H7 (cell line): ENCODE results near the gene CCDC171. TPM values are rescaled to one million over a fixed set of nuclear protein-coding genes. Genes with fewer than 3 reads are reported as not detected.

Experiments
- DNase-seq: peaks from one replicate; pipeline ENCODE4 v3.0.0; 2012
- H3K27me3 ChIP-seq: 2 replicates; pipeline ENCODE4 v1.6.0; 2011; ENCODE audit warnings: mild to moderate bottlenecking, low read length; ENCODE audit not compliant: control insufficient read depth, insufficient read depth
- H3K36me3 ChIP-seq: replicated peaks from 2 replicates; pipeline ENCODE4 v1.5.1; 2011; ENCODE audit warnings: low read length; ENCODE audit not compliant: control insufficient read depth, insufficient read depth
- H3K4me3 ChIP-seq: 2 replicates; pipeline ENCODE4 v1.5.1; 2011; ENCODE audit warnings: low read depth, mild to moderate bottlenecking, control low read depth, low read length, moderate library complexity; ENCODE audit not compliant: insufficient read depth
- total RNA-seq: library from RNA; depleted of rRNA; stranded (reverse); fragments of >200 nt; shearing (Covaris generic); gene quantifications from 2 replicates; pipeline ENCODE4 v1.2.3, GENCODE V29; 2014; rRNA removed

The CCDC171 gene
- total RNA-seq, 1 experiment from 2014 or later, result 1.1 TPM

GRCh38 chr9:16022228-16022627, 469.4 kb downstream of the CCDC171 start:
- no peak for DNase-seq
- Histone ChIP-seq H3K4me3 (no peak overlapping the region), H3K27me3 (no peaks in the 10 kb centered on the region), H3K36me3 (no peaks in the 10 kb centered on the region)

DNA sequence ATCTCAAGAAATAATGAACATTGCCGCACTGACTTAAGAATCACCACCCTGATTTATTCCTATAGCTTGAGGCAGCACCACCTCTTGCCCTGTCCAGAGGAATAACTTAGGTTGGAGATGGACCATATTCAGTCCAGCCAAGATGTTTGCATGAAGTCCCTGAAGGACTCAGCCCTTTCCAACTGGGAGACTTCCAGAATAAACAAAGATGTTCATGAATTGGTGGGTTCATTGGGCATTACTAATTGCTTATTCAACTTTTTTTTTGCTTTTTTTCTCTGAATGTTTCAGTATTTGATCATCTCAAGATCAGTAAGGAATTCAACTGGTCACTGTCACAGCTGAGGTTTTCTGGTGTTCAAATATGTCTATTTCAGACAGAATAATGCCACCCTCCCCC, 470.6 kb downstream of the CCDC171 start:
- no peak overlapping the region for H3K4me3 ChIP-seq
- no peaks in the 10 kb centered on the region for H3K27me3 ChIP-seq
- DNase-seq, result no peak
- no peaks in the 10 kb centered on the region for H3K36me3 ChIP-seq

Other genes with a start within 250 kb of the CCDC171 start
- 7.1 and 9.0 TPM in 2 replicates for gene TTC39B, start 245.8 kb upstream of the CCDC171 start, total RNA-seq
- 29.5 and 36.9 TPM in 2 replicates for gene SNAPC3, start 130.2 kb upstream of the CCDC171 start, total RNA-seq
- gene PSIP1, start 42.1 kb upstream of the CCDC171 start, total RNA-seq, result 125 and 230 TPM in 2 replicates